ENCODE results near the gene CEP350. TPM values are rescaled to one million over a fixed set of nuclear protein-coding genes. Genes with fewer than 3 reads are reported as not detected.

Gene CEP350
- total and polyA plus RNA-seq, 2 of the 13 experiments (the other 11 are each of a cell fraction or from before 2014, with no cell fraction given), result 7.6 to 35.9 TPM

DNA sequence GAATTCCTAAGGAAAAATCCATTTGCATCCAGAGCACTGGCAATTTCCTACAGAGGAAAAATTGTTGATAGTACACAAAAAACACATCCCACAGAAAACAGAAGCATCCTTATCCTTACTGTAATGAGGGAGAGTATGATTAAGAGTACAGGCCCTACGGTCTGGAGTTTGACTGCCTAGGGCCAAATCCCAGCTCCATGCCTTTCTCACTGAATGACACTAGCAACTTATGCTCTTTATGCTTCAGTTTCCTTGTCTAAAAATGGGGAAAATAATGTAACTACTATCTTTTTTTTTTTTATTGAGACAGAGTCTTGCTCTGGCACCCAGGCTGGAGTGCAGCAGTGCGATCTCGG lies 27.8 kb upstream of the CEP350 start:
- H3K4me2 ChIP-seq (ENCODE audit: low read depth, low read length), result no peak overlapping the region

More for the DNA sequence above, 27.8 kb upstream of the CEP350 start:
- Histone ChIP-seq H3K4me1 (ENCODE audit: insufficient read depth, low read length) (peaks cover 11% of the 10 kb centered on the region), H2AFZ (ENCODE audit: low read length) (no peak overlapping the region), H3K27ac (ENCODE audit: extremely low read length, insufficient read depth, low read length) (no peak overlapping the region), H3K27me3 (ENCODE audit: control insufficient read depth in 1 of 2, insufficient read depth in 2 of 2, low read length in 2 of 2) (no peaks in the 10 kb centered on the region), H3K36me3 (replicated peaks in 1 of 2; ENCODE audit: control insufficient read depth in 1 of 2, insufficient read depth in 2 of 2, low read length in 2 of 2) (no peaks in the 10 kb centered on the region), H3K9me3 (ENCODE audit: low read length) (no peaks in the 10 kb centered on the region), H4K20me1 (ENCODE audit: insufficient read depth, low read length) (no peaks in the 10 kb centered on the region), H3K9ac (ENCODE audit: insufficient read depth, low read depth, low read length) (no peak overlapping the region), H3K4me3 (replicated peaks in 1 of 3; ENCODE audit: insufficient read depth in 1 of 3, low read depth in 2 of 3, low read length in 3 of 3) (no peak overlapping the region), H3K79me2 (ENCODE audit: insufficient read depth, low read length) (no peaks in the 10 kb centered on the region)
- ChIA-PET CTCF (ENCODE audit: low intra/inter-chr PET ratio, low total read pairs) (no interaction called here), POLR2A (no interaction called here)
- DNase-seq (ENCODE audit: low spot score), result no peak
- in situ Hi-C loops (cut with HindIII; ENCODE audit: extremely low pct_ligation_motif_present, low pct_unique_long_range_greater_than_20kb) (no loop called here), intact Hi-C loops (cut with micrococcal nuclease; ENCODE audit: unreplicated experiment) (no loop called here)
- 84% methylated on average over 3 of the region's 3 CpGs for WGBS (ENCODE audit: low lambda C conversion rate)
- FAIRE-seq, result no peak
- TF ChIP-seq IRF1 (CRISPR knock-in tag; IDR thresholded peaks at IDR 0.05; ENCODE audit: low read depth), result no peak
- TF ChIP-seq, protein P1, sequence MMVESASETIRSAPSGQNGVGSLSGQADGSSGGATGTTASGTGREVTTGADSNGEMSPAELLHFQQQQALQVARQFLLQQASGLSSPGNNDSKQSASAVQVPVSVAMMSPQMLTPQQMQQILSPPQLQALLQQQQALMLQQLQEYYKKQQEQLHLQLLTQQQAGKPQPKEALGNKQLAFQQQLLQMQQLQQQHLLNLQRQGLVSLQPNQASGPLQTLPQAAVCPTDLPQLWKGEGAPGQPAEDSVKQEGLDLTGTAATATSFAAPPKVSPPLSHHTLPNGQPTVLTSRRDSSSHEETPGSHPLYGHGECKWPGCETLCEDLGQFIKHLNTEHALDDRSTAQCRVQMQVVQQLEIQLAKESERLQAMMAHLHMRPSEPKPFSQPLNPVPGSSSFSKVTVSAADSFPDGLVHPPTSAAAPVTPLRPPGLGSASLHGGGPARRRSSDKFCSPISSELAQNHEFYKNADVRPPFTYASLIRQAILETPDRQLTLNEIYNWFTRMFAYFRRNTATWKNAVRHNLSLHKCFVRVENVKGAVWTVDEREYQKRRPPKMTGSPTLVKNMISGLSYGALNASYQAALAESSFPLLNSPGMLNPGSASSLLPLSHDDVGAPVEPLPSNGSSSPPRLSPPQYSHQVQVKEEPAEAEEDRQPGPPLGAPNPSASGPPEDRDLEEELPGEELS (CRISPR knock-in tag; IDR thresholded peaks at IDR 0.05), result no peak
- TF ChIP-seq, protein P2, sequence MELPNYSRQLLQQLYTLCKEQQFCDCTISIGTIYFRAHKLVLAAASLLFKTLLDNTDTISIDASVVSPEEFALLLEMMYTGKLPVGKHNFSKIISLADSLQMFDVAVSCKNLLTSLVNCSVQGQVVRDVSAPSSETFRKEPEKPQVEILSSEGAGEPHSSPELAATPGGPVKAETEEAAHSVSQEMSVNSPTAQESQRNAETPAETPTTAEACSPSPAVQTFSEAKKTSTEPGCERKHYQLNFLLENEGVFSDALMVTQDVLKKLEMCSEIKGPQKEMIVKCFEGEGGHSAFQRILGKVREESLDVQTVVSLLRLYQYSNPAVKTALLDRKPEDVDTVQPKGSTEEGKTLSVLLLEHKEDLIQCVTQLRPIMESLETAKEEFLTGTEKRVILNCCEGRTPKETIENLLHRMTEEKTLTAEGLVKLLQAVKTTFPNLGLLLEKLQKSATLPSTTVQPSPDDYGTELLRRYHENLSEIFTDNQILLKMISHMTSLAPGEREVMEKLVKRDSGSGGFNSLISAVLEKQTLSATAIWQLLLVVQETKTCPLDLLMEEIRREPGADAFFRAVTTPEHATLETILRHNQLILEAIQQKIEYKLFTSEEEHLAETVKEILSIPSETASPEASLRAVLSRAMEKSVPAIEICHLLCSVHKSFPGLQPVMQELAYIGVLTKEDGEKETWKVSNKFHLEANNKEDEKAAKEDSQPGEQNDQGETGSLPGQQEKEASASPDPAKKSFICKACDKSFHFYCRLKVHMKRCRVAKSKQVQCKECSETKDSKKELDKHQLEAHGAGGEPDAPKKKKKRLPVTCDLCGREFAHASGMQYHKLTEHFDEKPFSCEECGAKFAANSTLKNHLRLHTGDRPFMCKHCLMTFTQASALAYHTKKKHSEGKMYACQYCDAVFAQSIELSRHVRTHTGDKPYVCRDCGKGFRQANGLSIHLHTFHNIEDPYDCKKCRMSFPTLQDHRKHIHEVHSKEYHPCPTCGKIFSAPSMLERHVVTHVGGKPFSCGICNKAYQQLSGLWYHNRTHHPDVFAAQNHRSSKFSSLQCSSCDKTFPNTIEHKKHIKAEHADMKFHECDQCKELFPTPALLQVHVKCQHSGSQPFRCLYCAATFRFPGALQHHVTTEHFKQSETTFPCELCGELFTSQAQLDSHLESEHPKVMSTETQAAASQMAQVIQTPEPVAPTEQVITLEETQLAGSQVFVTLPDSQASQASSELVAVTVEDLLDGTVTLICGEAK (IDR thresholded peaks at IDR 0.05), result no peak
- TF ChIP-seq, protein P2 (CRISPR knock-in tag; IDR thresholded peaks at IDR 0.05), result no peak
- no peak for TF ChIP-seq MBD4 (IDR thresholded peaks at IDR 0.05; ENCODE audit: borderline replicate concordance, low read length)
- TF ChIP-seq, protein P3, sequence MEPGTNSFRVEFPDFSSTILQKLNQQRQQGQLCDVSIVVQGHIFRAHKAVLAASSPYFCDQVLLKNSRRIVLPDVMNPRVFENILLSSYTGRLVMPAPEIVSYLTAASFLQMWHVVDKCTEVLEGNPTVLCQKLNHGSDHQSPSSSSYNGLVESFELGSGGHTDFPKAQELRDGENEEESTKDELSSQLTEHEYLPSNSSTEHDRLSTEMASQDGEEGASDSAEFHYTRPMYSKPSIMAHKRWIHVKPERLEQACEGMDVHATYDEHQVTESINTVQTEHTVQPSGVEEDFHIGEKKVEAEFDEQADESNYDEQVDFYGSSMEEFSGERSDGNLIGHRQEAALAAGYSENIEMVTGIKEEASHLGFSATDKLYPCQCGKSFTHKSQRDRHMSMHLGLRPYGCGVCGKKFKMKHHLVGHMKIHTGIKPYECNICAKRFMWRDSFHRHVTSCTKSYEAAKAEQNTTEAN (CRISPR knock-in tag; conservative IDR thresholded peaks at IDR 0.05), result no peak
- TF ChIP-seq ZNF589 (CRISPR knock-in tag; conservative IDR thresholded peaks at IDR 0.05), result no peak
- TF ChIP-seq ZNF282 (IDR thresholded peaks at IDR 0.05; ENCODE audit: partially characterized antibody), result no peak
- TF ChIP-seq ZNF256 (CRISPR knock-in tag; conservative IDR thresholded peaks at IDR 0.05), result no peak
- BruUV-seq (replicated peaks), result no TSS peak
- ATAC-seq, result no peak
